PC-3 (cell line): ENCODE results near the gene CCDC63. TPM values are rescaled to one million over a fixed set of nuclear protein-coding genes. Genes with fewer than 3 reads are reported as not detected.

Experiments
- ATAC-seq: fragments of 200-7000 bp; cut with Tn5 transposase; 2 replicates; pipeline ENCODE4 v1.9.1; 2020; ENCODE audit warnings: mild to moderate bottlenecking, moderate library complexity
- BruUV-seq: library from RNA; stranded (reverse); fragments of 400-500 nt; replicated peaks from 2 replicates; lab custom pipeline; 2021; lab: Mats Ljungman, UMichigan
- CTCF ChIA-PET: fragments of 300-600 bp; sonication (Branson Sonifier 250); formaldehyde crosslinking; loops from one replicate; lab custom pipeline; 2022; ENCODE audit warnings: antibody characterized with exemption; lab: Charles Lee
- POLR2A ChIA-PET: fragments of 300-600 bp; sonication (Branson Sonifier 250); formaldehyde crosslinking; loops from one replicate; lab custom pipeline; 2022; ENCODE audit warnings: antibody characterized with exemption; ENCODE audit not compliant: unreplicated experiment; lab: Charles Lee
- DNase-seq: peaks from one replicate; pipeline ENCODE4 v3.0.0-alpha.2; 2015
- H2AFZ ChIP-seq: fragments of 300-600 bp; sonication (generic); 2 replicates; pipeline ENCODE4 v1.6.0; 2016; ENCODE audit warnings: antibody characterized with exemption, low read length
- H3F3A ChIP-seq: fragments of 300-600 bp; sonication (generic); one replicate; pipeline ENCODE4 v1.6.0; 2017; ENCODE audit warnings: antibody characterized with exemption, low read length, control low read depth, mild to moderate bottlenecking; ENCODE audit not compliant: unreplicated experiment
- H3K27ac ChIP-seq: fragments of 300-600 bp; sonication (generic); 2 replicates; pipeline ENCODE4 v1.5.1; 2016; ENCODE audit warnings: mild to moderate bottlenecking, low read length
- H3K27me3 ChIP-seq: fragments of 300-600 bp; sonication (generic); 2 replicates; pipeline ENCODE4 v1.6.1; 2016; ENCODE audit warnings: low read length, mixed read lengths
- H3K36me3 ChIP-seq: fragments of 300-600 bp; sonication (generic); 2 replicates; pipeline ENCODE4 v1.6.1; 2016; ENCODE audit warnings: low read depth, mixed run types, low read length, mixed read lengths
- H3K4me1 ChIP-seq: fragments of 300-600 bp; sonication (generic); 2 replicates; pipeline ENCODE4 v1.5.1; 2016; ENCODE audit warnings: low read length; ENCODE audit not compliant: insufficient read depth
- H3K4me2 ChIP-seq: fragments of 300-600 bp; sonication (generic); 2 replicates; pipeline ENCODE4 v1.6.0; 2016; ENCODE audit warnings: low read length
- H3K4me3 ChIP-seq: fragments of 300-600 bp; sonication (generic); 2 replicates; pipeline ENCODE4 v1.5.1; 2016; ENCODE audit warnings: mild to moderate bottlenecking, low read length, mixed read lengths
- H3K79me2 ChIP-seq: fragments of 300-600 bp; sonication (generic); 2 replicates; pipeline ENCODE4 v1.6.1; 2017; ENCODE audit warnings: low read length, mixed read lengths
- H3K9ac ChIP-seq: fragments of 300-600 bp; sonication (generic); 2 replicates; pipeline ENCODE4 v1.6.0; 2016; ENCODE audit warnings: mild to moderate bottlenecking, low read length
- H3K9me2 ChIP-seq: fragments of 300-600 bp; sonication (generic); replicated peaks from 2 replicates; pipeline ENCODE4 v1.6.1; 2016; ENCODE audit warnings: mixed run types, low read length, mixed read lengths
- H3K9me3 ChIP-seq: fragments of 300-600 bp; sonication (generic); 2 replicates; pipeline ENCODE4 v1.6.1; 2016; ENCODE audit warnings: low read length, mixed read lengths
- H4K20me1 ChIP-seq: fragments of 300-600 bp; sonication (generic); 2 replicates; pipeline ENCODE4 v1.6.1; 2016; ENCODE audit warnings: low read length, mixed read lengths
- CTCF ChIP-seq: fragments of 300-600 bp; sonication (generic); conservative IDR thresholded peaks from 2 replicates; pipeline ENCODE4 v1.5.1; 2017; ENCODE audit warnings: antibody characterized with exemption, low read depth, mild to moderate bottlenecking, low read length
- EZH2 ChIP-seq: fragments of 300-600 bp; sonication (generic); IDR thresholded peaks from one replicate; pipeline ENCODE4 v1.6.1; 2017; ENCODE audit warnings: antibody characterized with exemption, mild to moderate bottlenecking, low read length; ENCODE audit not compliant: unreplicated experiment
- EZH2phosphoT487 ChIP-seq: fragments of 300-600 bp; sonication (generic); IDR thresholded peaks from 2 replicates; pipeline ENCODE4 v1.6.1; 2018; ENCODE audit warnings: mild to moderate bottlenecking, antibody characterized with exemption, low read length, borderline replicate concordance
- intact Hi-C: fragments of 100-400 bp; cut with micrococcal nuclease; formaldehyde crosslinking; loops from 2 replicates; pipeline ENCODE4 v1.9.0; 2023
- total RNA-seq: library from RNA; depleted of rRNA; stranded (reverse); fragments of >200 nt; gene quantifications from 2 replicates; pipeline ENCODE4 v1.2.3, GENCODE V29; 2014

Gene CCDC63
- total RNA-seq, 1 experiment from 2014 or later, result not detected

GRCh38 chr12:110940296-110940695 is 93.5 kb downstream of the CCDC63 start:
- no peak for ATAC-seq
- Histone ChIP-seq H3K27me3 (peaks cover 17% of the 10 kb centered on the region; the same call in 1 of the 2 replicates), H3K4me2 (no peak overlapping the region), H3K9ac (no peak overlapping the region), H3K9me3 (no peaks in the 10 kb centered on the region), H3K4me3 (no peak overlapping the region), H3K36me3 (no peaks in the 10 kb centered on the region), H3K79me2 (no peaks in the 10 kb centered on the region), H2AFZ (no peak overlapping the region), H4K20me1 (no peaks in the 10 kb centered on the region), H3F3A (no peaks in the 10 kb centered on the region), H3K4me1 (peaks cover 4% of the 10 kb centered on the region; the same call in 1 of the 2 replicates), H3K9me2 (no peaks in the 10 kb centered on the region), H3K27ac (no peak overlapping the region)
- no TSS peak for BruUV-seq
- no peak for TF ChIP-seq EZH2
- no peak for TF ChIP-seq CTCF
- no peak for TF ChIP-seq EZH2phosphoT487
- ChIA-PET CTCF (no interaction called here), POLR2A (no interaction called here)
- intact Hi-C loops, result no loop called here
- DNase-seq, result no peak

GRCh38 chr12:110940933-110941332 is 94.1 kb downstream of the CCDC63 start:
- TF ChIP-seq EZH2phosphoT487 (no peak), CTCF (no peak), EZH2 (no peak)
- no peaks in the 10 kb centered on the region for H3K79me2 ChIP-seq
- DNase-seq (no peak), ATAC-seq (no peak)
- no peak overlapping the region for H3K4me3 ChIP-seq
- H3K36me3 ChIP-seq, result no peaks in the 10 kb centered on the region
- no peak overlapping the region for H3K4me2 ChIP-seq
- H3K9me2 ChIP-seq, result no peaks in the 10 kb centered on the region
- H2AFZ ChIP-seq, result no peak overlapping the region
- H3K9ac ChIP-seq, result no peak overlapping the region
- intact Hi-C loops, result no loop called here
- H3F3A ChIP-seq, result no peaks in the 10 kb centered on the region
- no peak overlapping the region for H3K27ac ChIP-seq
- CTCF ChIA-PET, result no interaction called here
- no TSS peak for BruUV-seq
- POLR2A ChIA-PET, result no interaction called here
- H4K20me1 ChIP-seq, result no peaks in the 10 kb centered on the region
- H3K9me3 ChIP-seq, result no peaks in the 10 kb centered on the region
- peaks cover 4% of the 10 kb centered on the region; the same call in 1 of the 2 replicates for H3K4me1 ChIP-seq
- peaks cover 17% of the 10 kb centered on the region; the same call in 1 of the 2 replicates for H3K27me3 ChIP-seq

- H3K9ac ChIP-seq, result no peak overlapping the region
- no peaks in the 10 kb centered on the region for H3K9me2 ChIP-seq
- H3K79me2 ChIP-seq, result no peaks in the 10 kb centered on the region
- TF ChIP-seq EZH2phosphoT487, result no peak
- no peak for TF ChIP-seq CTCF
- no peak for TF ChIP-seq EZH2
- POLR2A ChIA-PET, result no interaction called here
- H3K9me3 ChIP-seq, result peaks cover 4% of the 10 kb centered on the region; the same call in 1 of the 2 replicates
- H3K4me2 ChIP-seq, result no peak overlapping the region
- peaks cover 4% of the 10 kb centered on the region; the same call in 1 of the 2 replicates for H3K4me1 ChIP-seq
- no peaks in the 10 kb centered on the region for H4K20me1 ChIP-seq
- no peak overlapping the region for H3K4me3 ChIP-seq
- H3K27ac ChIP-seq, result no peak overlapping the region
- no peaks in the 10 kb centered on the region for H3K36me3 ChIP-seq
- no peak for DNase-seq
- H3K27me3 ChIP-seq, result peaks cover 22% of the 10 kb centered on the region; the same call in 1 of the 2 replicates
- intact Hi-C loops, result no loop called here
- no TSS peak for BruUV-seq
- no peak overlapping the region for H2AFZ ChIP-seq
- H3F3A ChIP-seq, result no peaks in the 10 kb centered on the region
- no peak for ATAC-seq
- CTCF ChIA-PET, result no interaction called here
Measured at GRCh38 chr12:110941391-110941790, 94.6 kb downstream of the CCDC63 start.
